SK-N-MC (cell line): ENCODE results near the gene CTBP2.

Experiments
- DNase-seq: peaks from one replicate; pipeline ENCODE4 v3.0.0-alpha.2; 2011; ENCODE audit warnings: low read depth, low spot score
- H3K27ac ChIP-seq: fragments of 200-600 bp; sonication (generic); 2 replicates; pipeline ENCODE4 v1.5.1; 2016; ENCODE audit warnings: mixed run types
- H3K36me3 ChIP-seq: fragments of 200-600 bp; sonication (generic); 2 replicates; pipeline ENCODE4 v1.6.1; 2017; ENCODE audit warnings: antibody characterized with exemption, low read length, mixed read lengths; ENCODE audit not compliant: insufficient read depth
- H3K4me3 ChIP-seq: fragments of 200-600 bp; sonication (generic); 2 replicates; pipeline ENCODE4 v1.5.1; 2016
- H3K9ac ChIP-seq: fragments of 200-600 bp; sonication (generic); 2 replicates; pipeline ENCODE4 v1.8.0; 2017; ENCODE audit warnings: mixed run types, mixed read lengths; ENCODE audit not compliant: insufficient read length
- H3K9me3 ChIP-seq: fragments of 200-600 bp; sonication (generic); 2 replicates; pipeline ENCODE4 v1.6.1; 2017; ENCODE audit warnings: low read depth, mild to moderate bottlenecking, antibody characterized with exemption, low read length, moderate library complexity, mixed read lengths
- EZH2 ChIP-seq: fragments of 200-600 bp; sonication (generic); IDR thresholded peaks from one replicate; pipeline ENCODE4 v1.6.1; 2017; ENCODE audit warnings: antibody characterized with exemption
- FOXP2 ChIP-seq: optimal IDR thresholded peaks from 2 replicates; pipeline ENCODE3; 2011; ENCODE audit warnings: mild to moderate bottlenecking, moderate library complexity; ENCODE audit not compliant: insufficient read depth; ENCODE audit errors: extremely low read length, control extremely low read depth
- POLR2AphosphoS5 ChIP-seq: IDR thresholded peaks from 2 replicates; pipeline ENCODE4 v1.6.1; 2012; ENCODE audit warnings: mild to moderate bottlenecking, low read depth, low read length, borderline replicate concordance

The CTBP2 gene

DNA sequence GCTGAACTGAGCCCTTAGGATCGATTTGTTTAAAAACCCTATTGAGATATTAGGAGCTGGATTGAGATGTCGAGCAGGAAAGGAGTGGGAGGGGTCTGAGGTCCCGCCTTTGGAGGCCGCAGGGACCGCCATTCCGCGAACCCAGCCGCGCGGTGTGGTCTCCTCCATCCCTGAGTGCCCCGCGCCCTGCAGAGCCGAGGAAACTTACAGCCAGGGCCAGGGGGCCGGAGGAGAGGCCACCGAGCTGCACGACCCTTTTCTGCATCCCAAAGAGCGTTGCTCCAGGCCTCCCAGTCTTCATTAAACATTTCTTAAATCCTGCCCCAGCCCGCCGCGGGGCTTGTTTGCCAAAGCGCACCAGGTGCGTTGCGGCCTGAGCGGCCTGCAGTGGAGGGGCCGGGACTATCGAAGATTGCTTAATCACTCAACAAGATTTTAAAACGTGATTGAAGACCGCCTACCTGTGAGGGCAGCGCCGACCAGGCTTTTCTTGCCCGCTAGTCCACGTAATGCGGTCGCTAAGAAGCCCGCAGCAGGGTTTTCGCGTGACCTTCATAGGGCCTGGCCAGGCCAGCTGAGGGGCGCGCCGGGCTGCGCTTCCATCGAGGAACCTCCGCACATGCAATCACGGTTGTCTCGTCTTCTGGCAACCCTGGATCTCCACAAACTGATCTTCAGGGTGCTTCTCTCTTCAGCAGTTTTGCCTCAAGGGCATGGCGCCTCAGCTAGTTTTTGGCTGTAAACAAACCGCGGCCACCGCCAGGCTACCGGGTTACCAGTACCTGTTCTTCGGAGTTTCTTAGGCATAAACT is 2.0 kb upstream of the CTBP2 start:
- Histone ChIP-seq H3K27ac (no peak overlapping the region), H3K4me3 (no peak overlapping the region), H3K9ac (no peak overlapping the region), H3K36me3 (no peaks in the 10 kb centered on the region), H3K9me3 (no peaks in the 10 kb centered on the region)
- no peak for DNase-seq
- TF ChIP-seq POLR2AphosphoS5 (no peak), FOXP2 (no peak), EZH2 (no peak)

DNA sequence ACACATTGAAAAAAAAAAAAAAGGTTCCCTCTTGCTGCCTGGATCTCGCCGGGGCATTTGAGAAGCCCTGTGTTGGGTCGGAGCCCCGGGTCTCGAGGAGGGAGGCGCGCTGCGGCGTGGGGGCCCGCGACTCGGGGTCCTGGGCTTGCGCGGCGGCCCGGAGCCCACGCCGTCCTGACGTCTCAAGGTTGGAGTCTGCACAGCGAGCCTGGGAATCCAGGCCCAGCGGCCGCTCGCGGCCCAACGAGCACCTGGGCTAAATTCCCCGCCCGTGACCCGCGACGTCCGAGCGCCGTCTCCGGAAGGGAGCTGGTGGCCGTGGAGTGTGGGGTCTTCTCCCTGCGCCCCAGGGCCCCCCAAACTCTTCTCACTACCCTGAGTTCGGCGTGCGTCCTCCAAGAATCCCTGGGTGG is 1.4 kb upstream of the CTBP2 start:
- no peak overlapping the region for H3K9ac ChIP-seq
- peak overlapping the region; percentile 81; the same call in 1 of the 2 replicates for H3K27ac ChIP-seq
- peak overlapping the region; percentile 77 for H3K4me3 ChIP-seq

DNA sequence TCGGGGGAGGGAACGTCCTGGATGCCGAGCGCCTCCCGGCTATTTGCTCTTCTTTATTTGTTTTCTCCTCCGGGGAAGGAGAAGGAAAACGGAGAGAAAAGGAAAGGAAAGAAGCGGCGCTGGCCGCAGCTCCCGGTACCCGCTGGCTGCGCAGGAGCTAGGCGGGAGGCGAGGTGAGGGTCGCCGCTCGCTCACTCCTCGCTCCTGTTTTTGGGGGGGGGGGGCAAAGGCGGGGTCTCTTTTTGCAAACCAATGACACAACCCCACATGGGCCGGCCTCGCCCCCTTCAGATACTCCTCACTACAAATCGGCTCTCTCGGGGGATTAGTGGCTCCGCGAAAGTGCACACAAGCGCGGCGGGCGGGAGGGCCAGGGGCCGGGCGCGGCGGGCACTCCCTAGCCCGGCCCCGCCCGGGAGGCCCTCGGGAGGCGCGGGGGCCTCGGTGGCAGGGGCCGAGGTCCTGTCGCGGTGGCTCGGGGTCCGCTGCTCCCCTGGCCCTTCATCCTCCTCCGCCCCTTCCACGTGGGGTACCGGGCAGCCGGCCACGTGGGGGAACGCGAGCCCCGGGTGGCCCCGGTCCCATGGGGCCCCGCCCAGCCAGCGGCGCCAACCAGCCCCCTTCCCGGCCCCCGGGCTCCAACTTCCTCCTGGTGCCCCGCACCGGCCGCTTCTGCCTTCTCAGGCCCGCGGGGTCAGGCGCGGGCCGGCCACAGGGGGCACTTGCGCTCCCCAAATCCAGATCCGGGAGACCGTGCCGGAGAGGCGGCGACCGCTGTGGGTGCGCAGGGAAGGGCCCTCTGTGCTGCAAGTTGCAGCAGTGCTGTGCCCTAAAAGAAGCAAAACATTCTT is 718 bp upstream of the CTBP2 start:
- H3K36me3 ChIP-seq, result no peaks in the 10 kb centered on the region
- no peaks in the 10 kb centered on the region for H3K9me3 ChIP-seq
- TF ChIP-seq EZH2 (no peak), FOXP2 (no peak), POLR2AphosphoS5 (peak; percentile 42; the same call in 1 of the 2 replicates)
- peak overlapping the region; percentile 77 for H3K4me3 ChIP-seq
- H3K9ac ChIP-seq, result peak overlapping the region; percentile 37
- peak; percentile 40 for DNase-seq
- peak overlapping the region; percentile 81 for H3K27ac ChIP-seq

More for the DNA sequence above, 1.4 kb upstream of the CTBP2 start:
- no peak for DNase-seq
- no peaks in the 10 kb centered on the region for H3K9me3 ChIP-seq
- no peak for TF ChIP-seq EZH2
- TF ChIP-seq POLR2AphosphoS5, result no peak
- no peak for TF ChIP-seq FOXP2
- H3K36me3 ChIP-seq, result no peaks in the 10 kb centered on the region

DNA sequence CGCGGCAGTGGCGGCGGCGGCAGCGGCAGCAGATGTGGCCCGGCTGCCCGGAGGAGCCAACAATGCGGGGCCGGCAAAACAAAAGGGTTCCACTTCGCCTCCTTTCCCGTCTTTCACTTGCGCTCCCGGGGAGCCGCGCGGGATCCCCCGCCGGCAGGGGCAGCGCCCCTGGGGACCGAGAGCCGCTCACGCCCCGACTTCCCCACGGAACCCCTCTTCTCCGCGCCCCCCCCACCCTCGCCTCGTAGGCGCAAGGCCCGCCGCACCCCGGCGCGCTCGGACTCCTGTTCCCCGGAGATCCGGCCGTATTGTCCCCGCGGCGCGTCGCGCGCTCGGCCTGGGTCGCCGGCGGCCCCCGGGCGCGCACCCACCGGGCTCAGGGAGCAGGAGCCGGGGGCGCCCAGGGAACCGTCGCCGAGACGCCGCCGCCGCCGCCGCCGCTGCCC is 854 bp downstream of the CTBP2 start:
- no peaks in the 10 kb centered on the region for H3K9me3 ChIP-seq
- peak overlapping the region; percentile 64 for H3K9ac ChIP-seq
- H3K36me3 ChIP-seq, result no peaks in the 10 kb centered on the region
- H3K27ac ChIP-seq, result no peak overlapping the region
- no peak for TF ChIP-seq POLR2AphosphoS5
- no peak for DNase-seq
- H3K4me3 ChIP-seq, result peak overlapping the region; percentile 76

DNA sequence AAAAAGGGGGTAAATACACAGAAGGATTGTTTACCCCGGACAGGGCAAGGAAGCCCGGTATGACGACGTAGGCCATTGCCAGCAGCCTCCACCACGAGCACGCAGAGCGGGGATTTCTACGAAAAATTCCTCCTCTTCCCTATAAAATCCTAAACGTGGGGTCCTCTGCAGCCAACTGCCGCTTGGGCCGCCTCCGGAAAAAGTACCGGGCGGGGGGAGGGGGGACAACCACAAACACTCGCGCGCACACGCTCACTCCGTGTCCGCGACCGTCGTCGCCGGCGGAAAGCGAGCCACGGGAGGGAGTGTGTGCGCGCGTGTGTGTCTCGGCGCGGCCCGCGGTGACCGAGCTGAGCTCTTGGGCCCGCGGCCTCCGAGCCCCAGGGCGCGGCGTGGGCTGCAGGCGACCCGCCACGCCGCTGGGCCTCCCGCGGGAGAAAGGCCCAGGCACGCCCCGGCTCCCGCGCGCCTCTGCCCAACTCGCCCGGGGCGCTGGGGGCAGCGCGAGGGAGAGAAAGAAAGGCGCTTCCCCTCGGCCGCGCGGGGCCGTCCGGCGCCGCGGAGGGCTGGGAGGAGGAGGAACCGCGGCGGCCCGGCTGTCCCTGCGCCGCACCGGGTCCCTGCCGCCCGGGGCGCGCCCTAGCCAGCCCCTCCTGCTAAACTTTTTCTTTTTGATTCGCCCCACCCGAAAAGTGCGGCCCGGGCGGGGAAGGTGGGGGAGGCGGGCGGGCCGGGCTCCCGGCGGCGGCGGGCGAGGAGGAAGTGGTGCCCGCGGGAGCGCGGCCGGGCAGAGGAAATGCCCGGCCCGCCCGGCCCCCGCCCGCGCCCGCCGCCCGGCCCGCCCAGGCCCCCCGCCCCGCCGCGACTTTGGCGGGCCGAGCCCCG is 1.5 kb downstream of the CTBP2 start:
- H3K9me3 ChIP-seq, result no peaks in the 10 kb centered on the region
- H3K27ac ChIP-seq, result peak overlapping the region; percentile 42; the same call in 1 of the 2 replicates
- H3K9ac ChIP-seq, result peak overlapping the region; percentile 75
- TF ChIP-seq POLR2AphosphoS5 (no peak), EZH2 (no peak), FOXP2 (no peak)
- peak overlapping the region; percentile 79 for H3K4me3 ChIP-seq
- H3K36me3 ChIP-seq, result no peaks in the 10 kb centered on the region
- DNase-seq, result no peak

DNA sequence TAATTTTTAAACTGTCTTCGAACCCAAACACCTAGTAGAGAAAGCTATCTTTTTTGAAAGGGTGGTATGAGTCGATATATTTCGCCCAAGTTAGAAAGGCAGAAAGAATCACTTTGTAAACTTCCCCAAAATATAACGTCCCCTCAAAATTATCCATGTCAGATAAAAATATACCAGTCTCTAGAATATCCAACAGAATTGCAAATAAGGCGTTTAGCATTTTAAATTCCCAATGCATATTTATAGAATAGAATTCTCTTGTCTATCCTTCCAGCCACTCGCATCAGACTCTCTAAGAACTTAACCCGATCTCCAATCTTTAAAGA is 2.1 kb downstream of the CTBP2 start:
- Histone ChIP-seq H3K9ac (peak overlapping the region; percentile 75), H3K4me3 (peak overlapping the region; percentile 79), H3K36me3 (no peaks in the 10 kb centered on the region), H3K9me3 (no peaks in the 10 kb centered on the region), H3K27ac (peak overlapping the region; percentile 42; the same call in 1 of the 2 replicates)
- TF ChIP-seq EZH2, result no peak
- no peak for TF ChIP-seq FOXP2
- TF ChIP-seq POLR2AphosphoS5, result no peak
- no peak for DNase-seq

DNA sequence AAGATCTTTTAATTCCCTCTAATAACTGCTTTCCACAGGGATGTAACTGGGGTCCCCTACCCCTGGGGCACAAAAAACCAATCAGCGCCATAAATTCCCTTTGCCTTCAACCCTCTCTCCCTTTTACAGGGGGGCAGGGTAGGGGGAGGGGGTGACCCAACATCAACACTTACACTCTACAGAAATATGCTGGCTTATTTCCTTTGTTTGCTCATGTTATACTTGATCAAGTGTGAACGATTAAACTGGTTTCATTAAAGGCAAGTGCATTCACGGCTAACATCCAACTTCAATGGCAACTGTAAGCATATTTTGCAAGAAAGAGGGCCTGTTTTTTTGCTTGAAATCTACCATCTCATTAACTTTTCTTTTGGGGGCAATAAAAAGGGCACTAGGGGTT is 2.9 kb downstream of the CTBP2 start:
- TF ChIP-seq EZH2 (no peak), FOXP2 (no peak), POLR2AphosphoS5 (no peak)
- Histone ChIP-seq H3K36me3 (no peaks in the 10 kb centered on the region), H3K9ac (peak overlapping the region; percentile 75), H3K27ac (no peak overlapping the region), H3K4me3 (peak overlapping the region; percentile 79), H3K9me3 (no peaks in the 10 kb centered on the region)
- no peak for DNase-seq
